H1 (cell line): ENCODE results near the gene TLCD2. TPM values are rescaled to one million over a fixed set of nuclear protein-coding genes. Genes with fewer than 3 reads are reported as not detected.
A peak's percentile ranks its signal among the peaks of the same experiment; 100 is the strongest.

Source experiments
- CTCF ChIA-PET: fragments of 300-600 bp; sonication (Branson Sonifier 250); formaldehyde crosslinking; loops from one replicate; lab custom pipeline; 2021; ENCODE audit not compliant: partially characterized antibody; lab: Charles Lee
- POLR2A ChIA-PET: fragments of 300-600 bp; sonication (Branson Sonifier 250); formaldehyde crosslinking; loops from one replicate; lab custom pipeline; 2021; ENCODE audit warnings: inconsistent platforms; ENCODE audit not compliant: partially characterized antibody; lab: Charles Lee
- DNase-seq, 2 experiments: peaks; one replicate each; pipeline versions ENCODE4 v3.0.0 to v3.0.0-alpha.2; 2010 to 2022; ENCODE audit warnings: low spot score in 2 of 2, low read depth in 1 of 2, mixed read lengths in 1 of 2
- FAIRE-seq: peaks from 2 replicates; lab custom pipeline; 2011; peaks lifted over from hg19 to GRCh38; lab: Jason Lieb, UNC
- H2AFZ ChIP-seq: 2 replicates; pipeline ENCODE4 v1.8.1; 2012; ENCODE audit warnings: low read length, inconsistent platforms
- H2AK5ac ChIP-seq: 2 replicates; pipeline ENCODE4 v1.6.1; 2013; ENCODE audit warnings: low read depth, low read length
- H2BK120ac ChIP-seq: replicated peaks from 2 replicates; pipeline ENCODE3; 2013; ENCODE audit warnings: low read depth, low read length, inconsistent platforms
- H2BK12ac ChIP-seq: 2 replicates; pipeline ENCODE4 v1.6.1; 2013; ENCODE audit warnings: low read depth, low read length
- H2BK15ac ChIP-seq: 2 replicates; pipeline ENCODE4 v1.6.1; 2013; ENCODE audit warnings: low read length
- H2BK20ac ChIP-seq: 2 replicates; pipeline ENCODE4 v1.6.1; 2013; ENCODE audit warnings: low read length
- H2BK5ac ChIP-seq: 2 replicates; pipeline ENCODE4 v1.6.1; 2013; ENCODE audit warnings: low read depth, low read length
- H3K14ac ChIP-seq: 2 replicates; pipeline ENCODE4 v1.6.1; 2013; ENCODE audit warnings: inconsistent platforms; ENCODE audit not compliant: insufficient read length
- H3K18ac ChIP-seq: 2 replicates; pipeline ENCODE4 v1.6.1; 2013; ENCODE audit warnings: low read length; ENCODE audit errors: extremely low read depth
- H3K23ac ChIP-seq: 2 replicates; pipeline ENCODE4 v1.6.1; 2013; ENCODE audit warnings: inconsistent platforms; ENCODE audit not compliant: insufficient read length
- H3K23me2 ChIP-seq: 2 replicates; pipeline ENCODE4 v1.6.1; 2013; ENCODE audit warnings: low read depth, low read length
- H3K27ac ChIP-seq: 2 replicates; pipeline ENCODE4 v1.6.1; 2011; ENCODE audit warnings: low read depth, low read length, inconsistent platforms
- H3K27me3 ChIP-seq, 4 experiments: replicated peaks in 1 of 4; 1 replicate in 1 of 4; 2 replicates in 3 of 4; pipeline versions ENCODE4 v1.6.1 to v1.8.1; 2011 to 2013; ENCODE audit warnings: low read length in 3 of 4, mild to moderate bottlenecking in 3 of 4, inconsistent platforms in 2 of 4, mixed read lengths in 2 of 4, moderate library complexity in 1 of 4; ENCODE audit not compliant: control insufficient read depth in 3 of 4, insufficient read depth in 3 of 4; ENCODE audit errors: extremely low read depth in 1 of 4
- H3K36me3 ChIP-seq, 4 experiments: 2 replicates each; pipeline versions ENCODE4 v1.6.1 to v1.8.1; 2011 to 2013; ENCODE audit warnings: mild to moderate bottlenecking in 4 of 4, low read length in 3 of 4, moderate library complexity in 2 of 4, control low read depth in 1 of 4, inconsistent platforms in 1 of 4; ENCODE audit not compliant: insufficient read depth in 4 of 4, control insufficient read depth in 2 of 4
- H3K4ac ChIP-seq: replicated peaks from 2 replicates; pipeline ENCODE3; 2013; ENCODE audit warnings: low read length, low read depth, mixed read lengths, inconsistent platforms; ENCODE audit not compliant: insufficient read length
- H3K4me1 ChIP-seq, 4 experiments: replicated peaks in 1 of 4; 1 replicate in 1 of 4; 2 replicates in 3 of 4; pipeline versions ENCODE4 v1.6.1 to v1.8.1; 2011 to 2013; ENCODE audit warnings: low read length in 3 of 4, inconsistent platforms in 2 of 4, mixed read lengths in 1 of 4; ENCODE audit not compliant: insufficient read depth in 4 of 4, control insufficient read depth in 3 of 4
- H3K4me2 ChIP-seq, 2 experiments: 2 replicates each; pipeline versions ENCODE4 v1.6.1 to v1.8.1; 2011 to 2013; ENCODE audit warnings: low read depth in 2 of 2, low read length in 2 of 2, control low read depth in 1 of 2, inconsistent platforms in 1 of 2, mild to moderate bottlenecking in 1 of 2; ENCODE audit not compliant: insufficient read depth in 1 of 2
- H3K4me3 ChIP-seq, 4 experiments: fragments of 200-600, 300-600 bp in 1 of 4; sonication (generic), shearing (Covaris generic), sonication (Bioruptor Twin) in 1 of 4; 2 replicates each; pipeline versions ENCODE4 v1.5.1 to v1.8.1; 2011 to 2016; ENCODE audit warnings: low read length in 4 of 4, low read depth in 3 of 4, control low read depth in 2 of 4, inconsistent platforms in 2 of 4, mild to moderate bottlenecking in 2 of 4, mixed read lengths in 1 of 4, moderate library complexity in 1 of 4; ENCODE audit not compliant: insufficient read depth in 2 of 4; ENCODE audit errors: extremely low read depth in 1 of 4
- H3K56ac ChIP-seq: replicated peaks from 2 replicates; pipeline ENCODE3; 2013; ENCODE audit warnings: low read depth, mild to moderate bottlenecking, mixed read lengths, low read length, inconsistent platforms; ENCODE audit not compliant: insufficient read length
- H3K79me1 ChIP-seq: 2 replicates; pipeline ENCODE4 v1.6.1; 2013; ENCODE audit warnings: low read depth, low read length, control low read depth
- H3K79me2 ChIP-seq, 2 experiments: 2 replicates each; pipeline versions ENCODE4 v1.6.1 to v1.8.1; 2012 to 2013; ENCODE audit warnings: low read length in 2 of 2, mild to moderate bottlenecking in 2 of 2, inconsistent platforms in 1 of 2; ENCODE audit not compliant: insufficient read depth in 2 of 2, control insufficient read depth in 1 of 2
- H3K9ac ChIP-seq, 4 experiments: replicated peaks in 1 of 4; 1 replicate in 1 of 4; 2 replicates in 3 of 4; pipeline versions ENCODE4 v1.6.1 to v1.8.1; 2011 to 2013; ENCODE audit warnings: low read depth in 3 of 4, low read length in 3 of 4, control low read depth in 2 of 4, mild to moderate bottlenecking in 2 of 4, moderate library complexity in 2 of 4, inconsistent platforms in 1 of 4; ENCODE audit errors: extremely low read depth in 1 of 4
- H3K9me3 ChIP-seq, 2 experiments: 2 replicates each; pipeline versions ENCODE4 v1.6.1 to v1.8.1; 2012 to 2013; ENCODE audit warnings: mild to moderate bottlenecking in 2 of 2, moderate library complexity in 2 of 2, control low read depth in 1 of 2, inconsistent platforms in 1 of 2, low read depth in 1 of 2, low read length in 1 of 2, mixed read lengths in 1 of 2; ENCODE audit not compliant: insufficient read depth in 2 of 2
- H4K20me1 ChIP-seq, 2 experiments: replicated peaks in 1 of 2; 2 replicates each; pipeline versions ENCODE3 to v1.8.1; 2011 to 2013; ENCODE audit warnings: inconsistent platforms in 2 of 2, low read length in 2 of 2, mild to moderate bottlenecking in 1 of 2; ENCODE audit not compliant: insufficient read depth in 2 of 2, control insufficient read depth in 1 of 2
- H4K5ac ChIP-seq: 2 replicates; pipeline ENCODE4 v1.6.1; 2013; ENCODE audit warnings: low read length, low read depth, mixed read lengths, inconsistent platforms; ENCODE audit not compliant: insufficient read length
- H4K8ac ChIP-seq: 2 replicates; pipeline ENCODE4 v1.8.0; 2013; ENCODE audit warnings: mild to moderate bottlenecking, moderate library complexity, low read length, inconsistent platforms; ENCODE audit not compliant: insufficient read depth; ENCODE audit errors: extremely low read depth
- H4K91ac ChIP-seq: replicated peaks from 2 replicates; pipeline ENCODE3; 2013; ENCODE audit warnings: low read length, mixed read lengths, inconsistent platforms; ENCODE audit not compliant: insufficient read length
- ATF2 ChIP-seq: IDR thresholded peaks from 2 replicates; pipeline ENCODE4 v1.6.1; 2012; ENCODE audit warnings: low read length, inconsistent platforms
- SIRT6 ChIP-seq: IDR thresholded peaks from one replicate; pipeline ENCODE4 v1.7.1; 2012; ENCODE audit warnings: low read length, inconsistent platforms
- WGBS, 2 experiments: shearing (Covaris generic) in 1 of 2; methylation state at CpG; one replicate each; pipeline versions ENCODE4 v1.1.6 to v1.1.7; 2013 to 2015; ENCODE audit warnings: low lambda C conversion rate in 2 of 2, mixed read lengths in 2 of 2, inconsistent platforms in 1 of 2, low coverage in 1 of 2, missing lambda C conversion rate in 1 of 2; ENCODE audit not compliant: insufficient replicate concordance in 2 of 2, insufficient coverage in 1 of 2, insufficient read length in 1 of 2; ENCODE audit errors: extremely low coverage in 1 of 2, missing lambda C conversion rate in 1 of 2; 5-methylcytosine and 5-hydroxymethylcytosine counted together
- polyA plus RNA-seq, 7 experiments: library from polyadenylated mRNA; depleted of rRNA in 3 of 7; stranded (reverse) in 5 of 7; unstranded in 2 of 7; fragments of >200 nt in 5 of 7; fragments of 200-250 nt in 2 of 7; gene quantifications; 1 replicate in 5 of 7; 2 replicates in 1 of 7; 4 replicates in 1 of 7; pipeline versions ENCODE4 v1.2.1 to v1.2.3, GENCODE V29; 2011 to 2013; ENCODE audit warnings: missing spikeins in 2 of 7, mixed read lengths in 2 of 7
- total RNA-seq: library from RNA; stranded (reverse); fragmentation: NEBNext Ultra II Directional; extraction: Animal tissue kit (Norgen Biotek cat#: 25700); gene quantifications from 2 replicates; pipeline ENCODE4 v1.2.1, GENCODE V29; 2021

Gene TLCD2
- total and polyA plus RNA-seq, 2 of the 8 experiments (the other 6 are each of a cell fraction or from before 2014, with no cell fraction given): 0.47 to 1.4 TPM

- no peak overlapping the region for H2BK120ac ChIP-seq
- H4K20me1 ChIP-seq: peaks cover 0 to 7% of the 10 kb centered on the region in 2 experiments
- H3K27me3 ChIP-seq: peaks cover 0 to 2% (median 0%) of the 10 kb centered on the region in 4 experiments; a peak in 2 of 7 replicates
- no peaks in the 10 kb centered on the region for H3K36me3 ChIP-seq
- H3K4ac ChIP-seq: no peak overlapping the region
- no peak overlapping the region for H4K8ac ChIP-seq
- no peak overlapping the region for H2AK5ac ChIP-seq
- H2BK12ac ChIP-seq: peak overlapping the region; percentile 83; the same call in 1 of the 2 replicates
- H4K5ac ChIP-seq: no peak overlapping the region
- H3K4me3 ChIP-seq: peak overlapping the region in 1 of 4 experiments; percentile 83; a peak in 1 of 8 replicates
- ChIA-PET POLR2A (interaction anchor here (0.7 to 1.3 kb wide), 7 partner anchors 9 to 148 kb away, joined by 3 to 6 read pairs (median 3); no protein-coding TSS in a partner anchor), CTCF (interaction anchor here (0.6 to 3.4 kb wide), 28 partner anchors 8 to 197 kb away, joined by 3 to 36 read pairs (median 4); partner anchors contain the start of genes PRPF8, SERPINF1, SERPINF2 and WDR81)
- no peak overlapping the region for H2BK20ac ChIP-seq
- no peak overlapping the region for H3K56ac ChIP-seq
- H3K9me3 ChIP-seq: no peaks in the 10 kb centered on the region
- no peak for TF ChIP-seq SIRT6
- 0 out of 2 replicates have a peak, but pooled peaks have one; percentile 18 for TF ChIP-seq ATF2
- no peak overlapping the region; the same call in 1 of the 2 replicates for H3K18ac ChIP-seq
- FAIRE-seq (no peak), DNase-seq (no peak)
- H3K4me1 ChIP-seq: peaks cover 0 to 19% (median 18%) of the 10 kb centered on the region in 4 experiments; a peak in 6 of 7 replicates
- no peak overlapping the region for H3K27ac ChIP-seq
- peak overlapping the region; percentile 68 to 92; a peak in 2 of 4 replicates for H3K4me2 ChIP-seq
- peaks cover 26% of the 10 kb centered on the region for H3K23me2 ChIP-seq
- H3K23ac ChIP-seq: no peak overlapping the region
- peaks cover 7% of the 10 kb centered on the region; the same call in 1 of the 2 replicates for H3K79me1 ChIP-seq
- no peak overlapping the region; a peak in 1 of 7 replicates for H3K9ac ChIP-seq
- 0 out of 2 replicates have a peak overlapping the region, but pooled peaks have one; percentile 15 for H2BK5ac ChIP-seq
- 68% methylated on average over 10 of the region's 10 CpGs; no CpG with 5 or more reads in 1 of the 2 experiments for WGBS, 2 experiments
- no peak overlapping the region for H2AFZ ChIP-seq
- H3K14ac ChIP-seq: no peak overlapping the region
- H2BK15ac ChIP-seq: no peak overlapping the region
- H4K91ac ChIP-seq: no peak overlapping the region
- H3K79me2 ChIP-seq: no peaks in the 10 kb centered on the region
Observed at GRCh38 chr17:1713160-1713877, 3.1 kb upstream of the TLCD2 start.
